Colonic mucosa (tissue), 4 donors: Measurements from ENCODE around the gene ARHGAP22. TPM values are rescaled to one million over a fixed set of nuclear protein-coding genes. Genes with fewer than 3 reads are reported as not detected.

Source experiments
- DNase-seq: peaks from one replicate; pipeline ENCODE4 v3.0.0-alpha.2; 2020
- H3K27ac ChIP-seq: fragments of 200-600 bp; one replicate; pipeline ENCODE4 v1.8.0; 2021
- H3K27me3 ChIP-seq: fragments of 200-600 bp; one replicate; pipeline ENCODE4 v1.8.0; 2021
- H3K36me3 ChIP-seq: fragments of 200-600 bp; one replicate; pipeline ENCODE4 v1.8.0; 2021
- H3K4me1 ChIP-seq: fragments of 200-600 bp; one replicate; pipeline ENCODE4 v1.8.0; 2021; ENCODE audit warnings: mild to moderate bottlenecking
- H3K4me3 ChIP-seq: fragments of 200-600 bp; one replicate; pipeline ENCODE4 v1.8.0; 2021
- H3K9ac ChIP-seq, 2 donors: one replicate each; pipeline ENCODE4 v1.7.0; 2013; ENCODE audit warnings: control low read depth in 2 of 2, low read depth in 2 of 2, low read length in 2 of 2
- H3K9me3 ChIP-seq: fragments of 200-600 bp; one replicate; pipeline ENCODE4 v1.8.0; 2021
- CTCF ChIP-seq: fragments of 200-600 bp; IDR thresholded peaks from one replicate; pipeline ENCODE4 v1.8.0; 2022; ENCODE audit warnings: antibody characterized with exemption, mild to moderate bottlenecking
- intact Hi-C: fragments of 100-400 bp; cut with DNase I; formaldehyde crosslinking; loops from one replicate; pipeline ENCODE4 v1.14.1; 2022
- total RNA-seq, 2 donors: library from RNA; stranded (reverse); fragmentation: NEBNext Ultra II Directional in 1 of 2; extraction: Animal tissue kit (Norgen Biotek cat#: 25700) in 1 of 2; gene quantifications; one replicate each; pipeline ENCODE4 v1.2.1, GENCODE V29; 2021
- donor health status: healthy.
- donor health status: DM: no; HTN: no; CAD: no.
- donor health status: DM: no; HTN: no; CAD: no.

ARHGAP22 gene
- total RNA-seq, 2 donors from 2014 or later: 0.86 to 1.6 TPM

DNA sequence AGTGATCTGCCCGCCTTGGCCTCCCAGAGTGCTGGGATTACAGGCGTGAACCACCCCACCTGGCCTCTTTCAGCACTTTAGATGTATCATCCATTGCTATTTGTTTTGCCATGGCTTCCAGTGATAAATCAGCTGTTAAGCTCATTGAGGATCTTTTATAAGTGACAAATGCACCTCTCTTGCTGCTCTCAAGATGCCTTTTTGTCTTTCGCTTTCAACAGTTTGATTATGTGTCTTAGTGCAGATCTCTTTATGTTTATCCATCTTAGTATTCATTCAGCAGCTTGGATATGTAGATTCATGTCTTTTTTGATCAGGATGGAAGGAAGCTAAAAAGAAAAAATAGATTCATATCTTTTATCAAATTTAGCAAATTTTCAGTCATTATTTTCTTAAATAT, 192.8 kb downstream of the ARHGAP22 start:
- DNase-seq: no peak
- Histone ChIP-seq H3K4me1 (no peaks in the 10 kb centered on the region), H3K27ac (no peak overlapping the region), H3K9me3 (no peaks in the 10 kb centered on the region), H3K4me3 (no peak overlapping the region), H3K9ac (no peak overlapping the region), H3K27me3 (no peaks in the 10 kb centered on the region), H3K36me3 (no peaks in the 10 kb centered on the region)
- no peak for TF ChIP-seq CTCF
- intact Hi-C loops: no loop called here

- no peak for DNase-seq
- no peaks in the 10 kb centered on the region for H3K9me3 ChIP-seq
- H3K9ac ChIP-seq: no peak overlapping the region
- H3K36me3 ChIP-seq: no peaks in the 10 kb centered on the region
- no peak overlapping the region for H3K4me3 ChIP-seq
- no peak overlapping the region for H3K27ac ChIP-seq
- TF ChIP-seq CTCF: no peak
- intact Hi-C loops: no loop called here
- H3K27me3 ChIP-seq: no peaks in the 10 kb centered on the region
- H3K4me1 ChIP-seq: no peaks in the 10 kb centered on the region
These were observed 193.4 kb downstream of the ARHGAP22 start for GRCh38 chr10:48411510-48411909.

DNA sequence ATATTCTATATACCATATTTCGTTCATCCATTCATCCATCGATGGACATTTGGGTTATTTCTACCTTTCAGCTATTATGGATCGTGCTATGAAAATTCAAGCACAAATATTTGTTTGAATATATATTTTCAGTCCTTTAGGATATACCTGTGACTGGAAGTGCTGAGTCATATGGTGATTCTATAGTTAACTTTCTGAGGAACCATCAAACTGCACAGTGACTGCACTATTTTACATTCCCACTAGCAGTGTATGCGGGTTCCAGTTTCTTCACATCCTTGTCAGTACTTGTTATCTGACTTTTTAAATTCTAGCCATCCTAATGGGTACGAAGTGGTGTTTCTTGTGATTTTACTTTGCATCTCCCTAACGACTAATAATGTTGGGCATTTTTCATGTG, 194.4 kb downstream of the ARHGAP22 start:
- no peak for DNase-seq
- Histone ChIP-seq H3K9ac (no peak overlapping the region), H3K9me3 (no peaks in the 10 kb centered on the region), H3K27me3 (no peaks in the 10 kb centered on the region), H3K4me3 (no peak overlapping the region), H3K36me3 (no peaks in the 10 kb centered on the region), H3K4me1 (no peaks in the 10 kb centered on the region), H3K27ac (no peak overlapping the region)
- intact Hi-C loops: no loop called here
- no peak for TF ChIP-seq CTCF

- no peak for DNase-seq
- no peaks in the 10 kb centered on the region for H3K9me3 ChIP-seq
- H3K36me3 ChIP-seq: no peaks in the 10 kb centered on the region
- TF ChIP-seq CTCF: no peak
- H3K4me1 ChIP-seq: no peaks in the 10 kb centered on the region
- H3K9ac ChIP-seq: no peak overlapping the region
- no peaks in the 10 kb centered on the region for H3K27me3 ChIP-seq
- no peak overlapping the region for H3K27ac ChIP-seq
- H3K4me3 ChIP-seq: no peak overlapping the region
- intact Hi-C loops: no loop called here
These were observed 198.2 kb downstream of the ARHGAP22 start for GRCh38 chr10:48406658-48407057.

DNA sequence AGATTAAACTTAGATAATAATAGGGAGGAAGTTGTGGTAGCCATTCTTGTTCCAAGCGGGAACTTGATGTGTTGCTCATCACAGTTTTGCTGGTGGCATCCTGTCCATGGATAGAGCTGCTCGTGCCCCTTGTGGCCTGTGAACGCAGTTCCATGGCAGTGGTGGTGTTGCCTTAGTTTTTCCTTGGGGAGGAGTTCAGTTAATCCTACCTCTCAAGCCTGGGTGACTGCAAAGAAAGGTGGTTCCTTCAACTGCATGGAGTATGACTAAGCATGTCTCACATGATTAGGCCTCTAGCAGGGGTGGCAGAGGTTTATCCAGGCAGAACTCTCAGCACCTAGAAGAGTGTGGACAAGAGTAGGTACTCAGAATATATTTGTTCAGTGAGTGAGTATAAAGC, 198.7 kb downstream of the ARHGAP22 start:
- no peak overlapping the region for H3K27ac ChIP-seq
- no peak overlapping the region for H3K4me3 ChIP-seq
- intact Hi-C loops: no loop called here
- no peaks in the 10 kb centered on the region for H3K36me3 ChIP-seq
- H3K9ac ChIP-seq: no peak overlapping the region
- no peaks in the 10 kb centered on the region for H3K27me3 ChIP-seq
- no peaks in the 10 kb centered on the region for H3K9me3 ChIP-seq
- no peaks in the 10 kb centered on the region for H3K4me1 ChIP-seq
- no peak for TF ChIP-seq CTCF
- DNase-seq: no peak

GRCh38 chr10:48404646-48405045, 200.2 kb downstream of the ARHGAP22 start:
- intact Hi-C loops: no loop called here
- no peaks in the 10 kb centered on the region for H3K36me3 ChIP-seq
- H3K4me1 ChIP-seq: no peaks in the 10 kb centered on the region
- no peak overlapping the region for H3K9ac ChIP-seq
- H3K27me3 ChIP-seq: no peaks in the 10 kb centered on the region
- DNase-seq: no peak
- no peak for TF ChIP-seq CTCF
- H3K9me3 ChIP-seq: no peaks in the 10 kb centered on the region
- no peak overlapping the region for H3K27ac ChIP-seq
- no peak overlapping the region for H3K4me3 ChIP-seq
